Measurements from ENCODE around the gene GRPEL1.

DNA sequence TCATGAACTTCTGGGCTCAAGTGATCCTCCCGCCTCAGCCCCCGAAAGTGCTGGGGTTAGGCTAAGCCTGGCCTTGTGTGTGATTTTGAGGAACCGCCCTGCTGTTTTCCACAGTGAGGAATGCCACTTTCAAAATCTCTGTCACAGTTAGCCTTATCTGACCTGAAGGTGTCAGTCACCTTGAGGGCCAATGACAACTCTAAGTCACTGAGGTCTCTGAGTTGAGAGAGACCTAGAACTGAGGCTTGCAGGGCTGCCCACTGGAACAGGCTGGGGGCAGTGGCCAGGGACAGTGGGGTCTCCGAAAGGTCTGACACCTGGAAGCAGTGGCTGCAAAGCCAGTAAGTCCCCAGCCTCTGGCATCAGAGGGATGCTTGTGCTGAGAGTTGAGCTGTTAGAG lies 18.6 kb downstream of the GRPEL1 start:
- TF ChIP-seq, protein P1, sequence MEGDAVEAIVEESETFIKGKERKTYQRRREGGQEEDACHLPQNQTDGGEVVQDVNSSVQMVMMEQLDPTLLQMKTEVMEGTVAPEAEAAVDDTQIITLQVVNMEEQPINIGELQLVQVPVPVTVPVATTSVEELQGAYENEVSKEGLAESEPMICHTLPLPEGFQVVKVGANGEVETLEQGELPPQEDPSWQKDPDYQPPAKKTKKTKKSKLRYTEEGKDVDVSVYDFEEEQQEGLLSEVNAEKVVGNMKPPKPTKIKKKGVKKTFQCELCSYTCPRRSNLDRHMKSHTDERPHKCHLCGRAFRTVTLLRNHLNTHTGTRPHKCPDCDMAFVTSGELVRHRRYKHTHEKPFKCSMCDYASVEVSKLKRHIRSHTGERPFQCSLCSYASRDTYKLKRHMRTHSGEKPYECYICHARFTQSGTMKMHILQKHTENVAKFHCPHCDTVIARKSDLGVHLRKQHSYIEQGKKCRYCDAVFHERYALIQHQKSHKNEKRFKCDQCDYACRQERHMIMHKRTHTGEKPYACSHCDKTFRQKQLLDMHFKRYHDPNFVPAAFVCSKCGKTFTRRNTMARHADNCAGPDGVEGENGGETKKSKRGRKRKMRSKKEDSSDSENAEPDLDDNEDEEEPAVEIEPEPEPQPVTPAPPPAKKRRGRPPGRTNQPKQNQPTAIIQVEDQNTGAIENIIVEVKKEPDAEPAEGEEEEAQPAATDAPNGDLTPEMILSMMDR (tag by site-specific recombination; IDR thresholded peaks at IDR 0.05) = no peak
- TF ChIP-seq, protein P2, sequence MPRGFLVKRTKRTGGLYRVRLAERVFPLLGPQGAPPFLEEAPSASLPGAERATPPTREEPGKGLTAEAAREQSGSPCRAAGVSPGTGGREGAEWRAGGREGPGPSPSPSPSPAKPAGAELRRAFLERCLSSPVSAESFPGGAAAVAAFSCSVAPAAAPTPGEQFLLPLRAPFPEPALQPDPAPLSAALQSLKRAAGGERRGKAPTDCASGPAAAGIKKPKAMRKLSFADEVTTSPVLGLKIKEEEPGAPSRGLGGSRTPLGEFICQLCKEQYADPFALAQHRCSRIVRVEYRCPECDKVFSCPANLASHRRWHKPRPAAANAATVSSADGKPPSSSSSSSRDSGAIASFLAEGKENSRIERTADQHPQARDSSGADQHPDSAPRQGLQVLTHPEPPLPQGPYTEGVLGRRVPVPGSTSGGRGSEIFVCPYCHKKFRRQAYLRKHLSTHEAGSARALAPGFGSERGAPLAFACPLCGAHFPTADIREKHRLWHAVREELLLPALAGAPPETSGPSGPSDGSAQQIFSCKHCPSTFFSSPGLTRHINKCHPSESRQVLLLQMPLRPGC (tag by site-specific recombination; IDR thresholded peaks at IDR 0.05) = no peak
- TF ChIP-seq, protein P3, sequence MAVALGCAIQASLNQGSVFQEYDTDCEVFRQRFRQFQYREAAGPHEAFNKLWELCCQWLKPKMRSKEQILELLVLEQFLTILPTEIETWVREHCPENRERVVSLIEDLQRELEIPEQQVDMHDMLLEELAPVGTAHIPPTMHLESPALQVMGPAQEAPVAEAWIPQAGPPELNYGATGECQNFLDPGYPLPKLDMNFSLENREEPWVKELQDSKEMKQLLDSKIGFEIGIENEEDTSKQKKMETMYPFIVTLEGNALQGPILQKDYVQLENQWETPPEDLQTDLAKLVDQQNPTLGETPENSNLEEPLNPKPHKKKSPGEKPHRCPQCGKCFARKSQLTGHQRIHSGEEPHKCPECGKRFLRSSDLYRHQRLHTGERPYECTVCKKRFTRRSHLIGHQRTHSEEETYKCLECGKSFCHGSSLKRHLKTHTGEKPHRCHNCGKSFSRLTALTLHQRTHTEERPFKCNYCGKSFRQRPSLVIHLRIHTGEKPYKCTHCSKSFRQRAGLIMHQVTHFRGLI (tag by site-specific recombination; IDR thresholded peaks at IDR 0.05) = no peak
- no peak for TF ChIP-seq ZNF426 (tag by site-specific recombination; IDR thresholded peaks at IDR 0.05)
- TF ChIP-seq, protein P4, sequence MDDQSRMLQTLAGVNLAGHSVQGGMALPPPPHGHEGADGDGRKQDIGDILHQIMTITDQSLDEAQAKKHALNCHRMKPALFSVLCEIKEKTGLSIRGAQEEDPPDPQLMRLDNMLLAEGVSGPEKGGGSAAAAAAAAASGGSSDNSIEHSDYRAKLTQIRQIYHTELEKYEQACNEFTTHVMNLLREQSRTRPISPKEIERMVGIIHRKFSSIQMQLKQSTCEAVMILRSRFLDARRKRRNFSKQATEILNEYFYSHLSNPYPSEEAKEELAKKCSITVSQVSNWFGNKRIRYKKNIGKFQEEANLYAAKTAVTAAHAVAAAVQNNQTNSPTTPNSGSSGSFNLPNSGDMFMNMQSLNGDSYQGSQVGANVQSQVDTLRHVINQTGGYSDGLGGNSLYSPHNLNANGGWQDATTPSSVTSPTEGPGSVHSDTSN (CRISPR knock-in tag; IDR thresholded peaks at IDR 0.05) = no peak

Data from HEK293 (cell line).